ENCODE data around the gene TESK2. TPM values are rescaled to one million over a fixed set of nuclear protein-coding genes. Genes with fewer than 3 reads are reported as not detected.
"Not testable (repeated sequence)": the region's sequence is repeated elsewhere in the genome, so short reads cannot be mapped to it uniquely, and the experiment has no call there.

TESK2 gene
- polyA plus RNA-seq, 1 donor from 2014 or later: 0.51 TPM

GRCh38 chr1:45521413-45522323, 30.7 kb upstream of the TESK2 start, which contains the start of gene PRDX1:
PRDX1 (minus strand) TSS chr1:45521884; CDS start chr1:45519043, 2,841 bp downstream.
- H3K27ac ChIP-seq (ENCODE audit: low read length): peak within 1 kb of the TSS; percentile 45
- H3K9ac ChIP-seq (ENCODE audit: low read length): peak within 1 kb of the TSS; percentile 75
- H3K27me3 ChIP-seq (ENCODE audit: insufficient read depth, low read depth, low read length): no peaks in the 10 kb centered on the region
- no peaks in the 10 kb centered on the region for H3K36me3 ChIP-seq (ENCODE audit: insufficient read depth, low read length)
- peak within 1 kb of the TSS; percentile 87 for H3K4me2 ChIP-seq (ENCODE audit: low read length)
- H3F3A ChIP-seq (ENCODE audit: insufficient read depth, low read length, poor library complexity, severe bottlenecking): no peaks in the 10 kb centered on the region
- peak; percentile 26 for TF ChIP-seq RAD21 (conservative IDR thresholded peaks at IDR 0.05)
- TF ChIP-seq POLR2AphosphoS5 (IDR thresholded peaks at IDR 0.05): peak; percentile 92
- TF ChIP-seq EZH2 (IDR thresholded peaks at IDR 0.05; ENCODE audit: borderline replicate concordance, insufficient read depth, low read length, poor library complexity, severe bottlenecking): no peak
- TF ChIP-seq, protein P1, sequence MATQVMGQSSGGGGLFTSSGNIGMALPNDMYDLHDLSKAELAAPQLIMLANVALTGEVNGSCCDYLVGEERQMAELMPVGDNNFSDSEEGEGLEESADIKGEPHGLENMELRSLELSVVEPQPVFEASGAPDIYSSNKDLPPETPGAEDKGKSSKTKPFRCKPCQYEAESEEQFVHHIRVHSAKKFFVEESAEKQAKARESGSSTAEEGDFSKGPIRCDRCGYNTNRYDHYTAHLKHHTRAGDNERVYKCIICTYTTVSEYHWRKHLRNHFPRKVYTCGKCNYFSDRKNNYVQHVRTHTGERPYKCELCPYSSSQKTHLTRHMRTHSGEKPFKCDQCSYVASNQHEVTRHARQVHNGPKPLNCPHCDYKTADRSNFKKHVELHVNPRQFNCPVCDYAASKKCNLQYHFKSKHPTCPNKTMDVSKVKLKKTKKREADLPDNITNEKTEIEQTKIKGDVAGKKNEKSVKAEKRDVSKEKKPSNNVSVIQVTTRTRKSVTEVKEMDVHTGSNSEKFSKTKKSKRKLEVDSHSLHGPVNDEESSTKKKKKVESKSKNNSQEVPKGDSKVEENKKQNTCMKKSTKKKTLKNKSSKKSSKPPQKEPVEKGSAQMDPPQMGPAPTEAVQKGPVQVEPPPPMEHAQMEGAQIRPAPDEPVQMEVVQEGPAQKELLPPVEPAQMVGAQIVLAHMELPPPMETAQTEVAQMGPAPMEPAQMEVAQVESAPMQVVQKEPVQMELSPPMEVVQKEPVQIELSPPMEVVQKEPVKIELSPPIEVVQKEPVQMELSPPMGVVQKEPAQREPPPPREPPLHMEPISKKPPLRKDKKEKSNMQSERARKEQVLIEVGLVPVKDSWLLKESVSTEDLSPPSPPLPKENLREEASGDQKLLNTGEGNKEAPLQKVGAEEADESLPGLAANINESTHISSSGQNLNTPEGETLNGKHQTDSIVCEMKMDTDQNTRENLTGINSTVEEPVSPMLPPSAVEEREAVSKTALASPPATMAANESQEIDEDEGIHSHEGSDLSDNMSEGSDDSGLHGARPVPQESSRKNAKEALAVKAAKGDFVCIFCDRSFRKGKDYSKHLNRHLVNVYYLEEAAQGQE (IDR thresholded peaks at IDR 0.05; ENCODE audit: borderline replicate concordance): peak; percentile 21
- peak; percentile 16 for TF ChIP-seq EP300 (conservative IDR thresholded peaks at IDR 0.05; ENCODE audit: poor library complexity, severe bottlenecking)
- no peak for TF ChIP-seq TAF1 (IDR thresholded peaks at IDR 0.05; ENCODE audit: low read depth)
- TF ChIP-seq MXI1 (conservative IDR thresholded peaks at IDR 0.05; ENCODE audit: poor library complexity, severe bottlenecking): peak; percentile 92
- TF ChIP-seq, protein P2, sequence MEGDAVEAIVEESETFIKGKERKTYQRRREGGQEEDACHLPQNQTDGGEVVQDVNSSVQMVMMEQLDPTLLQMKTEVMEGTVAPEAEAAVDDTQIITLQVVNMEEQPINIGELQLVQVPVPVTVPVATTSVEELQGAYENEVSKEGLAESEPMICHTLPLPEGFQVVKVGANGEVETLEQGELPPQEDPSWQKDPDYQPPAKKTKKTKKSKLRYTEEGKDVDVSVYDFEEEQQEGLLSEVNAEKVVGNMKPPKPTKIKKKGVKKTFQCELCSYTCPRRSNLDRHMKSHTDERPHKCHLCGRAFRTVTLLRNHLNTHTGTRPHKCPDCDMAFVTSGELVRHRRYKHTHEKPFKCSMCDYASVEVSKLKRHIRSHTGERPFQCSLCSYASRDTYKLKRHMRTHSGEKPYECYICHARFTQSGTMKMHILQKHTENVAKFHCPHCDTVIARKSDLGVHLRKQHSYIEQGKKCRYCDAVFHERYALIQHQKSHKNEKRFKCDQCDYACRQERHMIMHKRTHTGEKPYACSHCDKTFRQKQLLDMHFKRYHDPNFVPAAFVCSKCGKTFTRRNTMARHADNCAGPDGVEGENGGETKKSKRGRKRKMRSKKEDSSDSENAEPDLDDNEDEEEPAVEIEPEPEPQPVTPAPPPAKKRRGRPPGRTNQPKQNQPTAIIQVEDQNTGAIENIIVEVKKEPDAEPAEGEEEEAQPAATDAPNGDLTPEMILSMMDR (IDR thresholded peaks at IDR 0.05; ENCODE audit: poor library complexity, severe bottlenecking): peak; percentile 41
- TF ChIP-seq SMC3 (conservative IDR thresholded peaks at IDR 0.05; ENCODE audit: poor library complexity): peak; percentile 51
- no peaks in the 10 kb centered on the region for H3K9me2 ChIP-seq (ENCODE audit: insufficient read depth, low read length)
- H3K4me3 ChIP-seq (ENCODE audit: low read length): peak within 1 kb of the TSS; percentile 97
- peak within 1 kb of the TSS; percentile 73 for H2AFZ ChIP-seq (ENCODE audit: low read depth, low read length)
- peaks cover 18% of the 10 kb centered on the region for H3K79me2 ChIP-seq (replicated peaks; ENCODE audit: insufficient read depth, low read length)
- H3K9me3 ChIP-seq (ENCODE audit: low read length): no peaks in the 10 kb centered on the region
- H4K20me1 ChIP-seq (ENCODE audit: insufficient read depth): no peaks in the 10 kb centered on the region

DNA sequence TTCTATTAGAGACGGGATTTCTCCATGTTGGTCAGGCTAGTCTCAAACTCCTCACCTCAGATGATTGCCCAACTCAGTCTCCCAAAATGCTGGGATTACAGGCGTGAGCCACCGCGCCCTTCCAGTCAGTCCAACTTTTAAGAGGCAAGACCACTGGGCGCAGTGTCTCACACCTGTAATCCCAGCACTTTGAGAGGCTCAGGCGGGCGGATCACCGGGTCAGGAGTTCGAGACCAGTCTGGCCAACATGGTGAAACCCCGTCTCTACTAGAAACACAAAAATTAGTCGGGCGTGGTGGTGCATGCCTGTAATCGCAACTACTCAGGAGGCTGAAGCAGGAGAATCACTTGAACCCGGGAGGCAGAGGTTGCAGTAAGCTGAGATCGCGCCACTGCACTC, 28.8 kb upstream of the TESK2 start:
- H3K9me3 ChIP-seq (ENCODE audit: low read length); H3K27me3 ChIP-seq (ENCODE audit: insufficient read depth, low read depth, low read length); H2AFZ ChIP-seq (ENCODE audit: low read depth, low read length); H3K4me2 ChIP-seq (ENCODE audit: low read length); H3K27ac ChIP-seq (ENCODE audit: low read length); H3K9ac ChIP-seq (ENCODE audit: low read length); H3K9me2 ChIP-seq (ENCODE audit: insufficient read depth, low read length); H4K20me1 ChIP-seq (ENCODE audit: insufficient read depth); H3K36me3 ChIP-seq (ENCODE audit: insufficient read depth, low read length); H3K4me3 ChIP-seq (ENCODE audit: low read length); H3F3A ChIP-seq (ENCODE audit: insufficient read depth, low read length, poor library complexity, severe bottlenecking): not testable (repeated sequence)
- peaks cover 18% of the 10 kb centered on the region for H3K79me2 ChIP-seq (replicated peaks; ENCODE audit: insufficient read depth, low read length)

Measured in neural cell (in vitro differentiated cells).